ENCODE measurements around the gene TSPAN4.

Gene TSPAN4

DNA sequence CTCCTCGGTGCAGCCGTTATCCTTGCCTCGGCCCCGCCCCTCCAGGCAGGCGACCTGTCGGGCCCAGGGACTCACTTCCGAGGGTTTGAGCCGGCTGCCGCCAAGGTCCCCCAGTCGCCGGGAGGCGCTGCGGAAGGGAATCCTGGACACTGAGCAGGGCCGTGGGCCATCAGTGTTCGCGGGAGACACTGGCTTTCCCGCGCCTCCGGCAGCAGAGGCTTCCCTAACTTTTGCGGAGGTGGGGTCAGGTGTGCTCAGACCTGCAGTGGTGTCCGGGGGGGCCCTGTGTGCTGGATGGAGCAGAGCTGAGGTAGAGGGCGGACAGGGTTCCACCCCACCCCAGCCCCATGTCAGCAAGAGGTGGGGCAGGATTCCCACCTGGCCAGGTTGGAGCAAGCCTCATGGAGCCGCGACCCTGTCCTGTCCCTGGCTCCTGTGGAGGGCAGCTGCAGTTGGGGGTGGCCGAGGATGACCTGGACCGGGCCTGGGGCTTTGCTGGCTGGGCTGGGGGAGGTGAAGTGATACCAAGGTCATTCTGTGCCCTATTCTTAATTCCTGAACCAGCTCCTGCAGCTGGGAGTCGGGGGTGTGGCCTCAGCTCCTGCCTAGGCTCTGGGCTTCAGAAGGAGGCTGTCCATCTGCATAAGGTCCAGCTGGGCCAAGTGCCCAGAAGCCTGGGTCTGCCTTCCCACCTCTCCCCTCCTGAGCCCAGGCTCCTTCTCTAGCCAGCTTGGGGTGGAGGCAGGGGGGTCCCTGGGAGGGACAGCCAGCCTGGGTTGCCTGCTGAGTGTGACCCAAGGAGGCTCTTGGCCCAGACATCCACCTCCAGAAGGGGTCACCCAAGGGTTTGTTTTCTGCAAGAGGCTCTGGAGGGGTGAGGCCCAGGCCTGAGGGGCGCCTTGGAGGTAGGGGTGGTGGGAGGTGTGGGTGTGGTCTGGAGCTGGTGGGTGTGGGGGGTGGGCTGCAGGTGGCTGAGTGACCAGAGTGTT, 8.4 kb downstream of the TSPAN4 start:
- no peak for DNase-seq (ENCODE audit: low spot score)

- no peak for DNase-seq (ENCODE audit: low spot score)
These were observed 10.1 kb downstream of the TSPAN4 start for GRCh38 chr11:852762-853161.

DNA sequence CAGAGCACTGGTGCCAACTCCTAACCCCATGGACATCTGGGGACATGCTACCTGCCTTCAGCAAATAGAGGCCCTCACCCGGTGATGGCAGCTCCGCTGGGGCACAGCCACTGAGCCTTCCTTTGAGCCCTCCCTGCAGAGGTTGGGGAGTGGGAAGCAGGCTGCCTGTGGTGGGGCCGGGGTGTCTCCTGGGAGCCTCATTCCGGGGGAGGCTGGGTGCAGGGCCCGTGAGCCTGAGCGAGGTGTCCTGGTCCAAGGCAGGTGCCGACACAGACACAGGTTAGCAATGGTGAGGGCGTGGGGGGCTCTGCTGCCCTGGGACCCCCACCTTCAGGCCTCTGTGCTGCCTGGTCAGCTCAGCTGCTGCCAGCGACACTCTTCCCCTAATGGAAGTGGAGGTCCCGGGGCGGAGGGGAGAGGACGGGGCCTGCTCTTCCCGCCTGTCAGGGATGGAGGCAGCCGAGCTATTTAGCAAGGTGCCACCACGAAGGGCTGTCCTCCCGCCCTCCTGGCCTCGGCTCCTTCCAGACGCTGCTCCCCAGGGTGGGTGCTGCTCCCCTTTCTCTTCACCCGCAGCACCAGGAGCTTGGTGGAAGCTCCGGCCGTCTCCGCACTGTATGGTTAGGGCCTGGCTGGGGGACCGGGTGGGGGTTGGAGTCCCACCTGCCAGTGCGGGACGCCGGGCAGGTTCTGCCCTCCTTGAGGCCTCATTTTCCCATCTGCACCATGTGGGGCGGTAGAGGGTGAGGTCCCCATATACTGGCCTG, 11.2 kb downstream of the TSPAN4 start:
- DNase-seq (ENCODE audit: low spot score), result no peak

DNA sequence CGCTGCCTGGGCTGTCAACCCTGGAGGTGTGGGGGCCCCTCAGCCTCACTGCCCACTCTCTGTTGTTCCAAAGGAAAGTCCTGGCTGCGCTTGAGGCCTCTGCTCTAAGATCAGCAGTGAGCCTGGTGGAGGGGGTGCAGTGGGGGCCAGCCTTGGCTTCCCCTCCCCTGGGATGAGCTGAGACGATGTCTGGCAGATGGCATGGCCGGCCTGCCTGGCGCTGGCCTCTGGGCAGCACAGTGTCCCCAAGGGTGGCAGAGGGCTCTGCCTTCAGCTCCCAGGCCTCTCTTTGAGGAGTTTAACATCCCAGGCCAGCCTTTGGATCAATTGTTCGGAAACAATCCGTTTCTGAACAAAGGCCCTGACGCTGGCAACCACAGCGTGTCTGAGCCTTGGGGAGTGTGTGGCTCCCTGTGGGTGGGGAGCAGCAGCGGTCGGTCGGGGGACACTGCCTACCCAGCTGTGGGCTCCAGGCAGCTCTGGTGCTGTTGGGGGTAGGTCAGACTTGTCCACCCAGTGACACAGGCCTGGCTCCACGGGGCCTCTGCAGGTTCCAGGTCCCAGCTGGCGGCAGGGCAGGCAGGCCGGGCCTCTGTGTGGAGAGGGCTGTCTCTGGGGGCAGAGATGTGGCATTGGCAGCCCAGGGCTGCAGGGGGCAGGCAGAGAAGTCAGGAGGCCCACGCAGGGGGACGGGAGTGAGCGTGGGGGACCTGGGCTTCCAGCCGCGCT, 12.1 kb downstream of the TSPAN4 start:
- DNase-seq (ENCODE audit: low spot score), result no peak

GRCh38 chr11:855330-855674, 12.7 kb downstream of the TSPAN4 start:
- no peak for DNase-seq (ENCODE audit: low spot score)

GRCh38 chr11:855796-856195, 13.1 kb downstream of the TSPAN4 start:
- no peak for DNase-seq (ENCODE audit: low spot score)

DNA sequence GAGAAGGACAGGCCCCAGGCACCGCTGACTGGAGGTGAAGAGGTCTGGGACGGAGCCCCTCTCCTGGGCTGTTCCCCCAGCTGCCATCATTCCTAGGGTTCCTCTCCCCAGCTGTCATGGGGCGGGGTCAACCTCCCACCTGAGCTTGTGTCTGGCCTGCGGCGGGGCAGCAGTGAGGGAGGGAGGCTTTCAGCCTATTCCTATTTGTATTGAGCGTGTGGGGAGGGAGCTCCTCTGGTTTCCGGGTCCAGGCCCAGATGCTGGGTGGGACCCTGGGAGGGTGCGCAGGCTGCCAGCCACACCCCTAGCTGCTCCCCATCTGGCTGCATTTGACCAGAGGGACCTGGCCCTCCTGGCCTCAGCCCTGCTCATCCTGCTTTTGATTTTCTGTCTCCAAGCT, 13.7 kb downstream of the TSPAN4 start:
- DNase-seq (ENCODE audit: low spot score), result no peak

GRCh38 chr11:858053-858761, 15.6 kb downstream of the TSPAN4 start:
- DNase-seq (ENCODE audit: low spot score), result no peak

GRCh38 chr11:858762-859339, 16.2 kb downstream of the TSPAN4 start:
- no peak for DNase-seq (ENCODE audit: low spot score)

GRCh38 chr11:859394-860131, 16.9 kb downstream of the TSPAN4 start:
- no peak for DNase-seq (ENCODE audit: low spot score)

DNA sequence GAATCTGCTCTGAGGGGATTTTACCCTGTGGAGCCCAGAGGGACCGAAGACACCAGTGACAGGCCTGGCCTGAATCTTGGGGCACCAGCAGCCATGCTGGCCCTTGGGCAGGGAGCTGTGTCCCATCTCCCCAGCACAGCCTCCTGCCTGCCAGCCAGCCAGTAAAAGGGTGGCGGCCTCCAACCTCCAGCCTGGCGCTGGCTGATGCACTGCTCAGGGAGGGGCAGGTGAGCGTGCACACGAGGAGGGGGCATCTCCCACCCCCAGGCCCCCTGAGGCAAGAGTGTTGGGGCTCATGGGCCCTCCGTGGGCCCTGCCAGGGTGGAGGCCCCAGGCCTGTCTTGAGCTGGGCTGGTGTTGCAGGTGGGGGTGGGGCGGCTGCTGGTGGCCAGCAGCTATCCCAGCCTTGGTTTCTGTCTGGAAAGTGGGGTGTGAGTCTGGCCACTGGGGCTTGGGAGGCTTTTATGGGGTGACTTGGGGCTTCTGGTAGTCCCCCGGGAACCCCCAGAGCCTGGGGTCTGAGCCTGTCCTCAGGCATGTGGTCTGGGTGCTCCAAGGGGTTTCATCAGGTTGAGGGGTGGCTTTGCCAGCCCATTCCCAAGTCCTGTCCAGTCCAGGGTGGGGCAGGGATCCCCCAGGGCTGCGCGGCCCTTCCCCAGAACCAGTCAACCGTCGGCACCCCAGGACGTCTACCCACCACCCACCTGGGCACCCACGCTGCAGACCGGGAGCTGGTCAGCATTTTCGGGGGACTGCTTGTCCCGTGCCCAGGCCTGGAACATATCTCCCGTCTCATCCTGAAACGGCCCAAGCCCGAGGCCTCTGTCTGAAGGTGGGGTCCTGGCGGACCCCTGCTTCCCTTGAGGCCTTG, 17.8 kb downstream of the TSPAN4 start:
- DNase-seq (ENCODE audit: low spot score), result no peak

GRCh38 chr11:861105-861479, 18.4 kb downstream of the TSPAN4 start:
- no peak for DNase-seq (ENCODE audit: low spot score)

DNA sequence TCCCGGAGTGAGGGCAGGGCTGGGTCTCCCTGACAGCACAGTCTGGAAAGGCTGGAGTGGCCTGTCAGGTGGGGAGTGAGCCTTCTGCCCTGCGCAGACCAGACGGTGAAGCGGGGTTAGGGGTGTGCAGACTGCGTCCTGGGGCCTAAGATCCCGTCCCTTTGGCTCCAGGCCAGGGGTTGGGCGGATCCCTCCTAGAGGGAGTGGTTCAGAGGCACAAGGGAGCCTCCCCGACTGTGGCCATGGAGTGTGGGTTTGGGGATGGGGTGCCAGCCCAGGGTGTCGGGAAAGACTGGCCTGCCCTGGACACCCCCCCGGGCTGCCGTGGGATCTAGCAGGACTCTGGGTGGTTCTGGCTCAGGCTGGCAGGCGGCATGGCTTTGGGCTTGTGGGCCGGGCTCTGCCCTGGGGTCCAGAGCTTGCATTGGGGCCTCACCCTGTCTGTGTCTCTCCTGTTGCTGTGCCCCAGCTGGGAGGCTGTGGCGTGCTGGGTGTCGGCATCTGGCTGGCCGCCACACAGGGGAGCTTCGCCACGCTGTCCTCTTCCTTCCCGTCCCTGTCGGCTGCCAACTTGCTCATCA, 19.5 kb downstream of the TSPAN4 start:
- DNase-seq (ENCODE audit: low spot score), result no peak

DNA sequence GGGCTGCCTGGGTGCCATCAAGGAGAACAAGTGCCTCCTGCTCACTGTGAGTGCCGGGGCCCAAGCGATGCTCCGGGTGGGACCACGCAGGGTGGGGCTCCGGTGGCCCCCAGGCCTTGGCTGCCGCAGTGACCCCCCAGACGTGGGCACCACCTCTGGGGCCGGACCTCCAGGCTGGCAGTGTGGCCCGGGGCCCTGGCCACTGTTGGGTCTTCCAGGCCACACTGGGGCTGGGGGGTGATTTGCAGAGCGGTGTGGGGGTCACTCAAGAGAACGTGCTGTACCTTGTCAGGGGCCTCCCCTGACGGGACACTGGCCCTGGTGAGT, 20.0 kb downstream of the TSPAN4 start:
- DNase-seq (ENCODE audit: low spot score), result no peak

DNA sequence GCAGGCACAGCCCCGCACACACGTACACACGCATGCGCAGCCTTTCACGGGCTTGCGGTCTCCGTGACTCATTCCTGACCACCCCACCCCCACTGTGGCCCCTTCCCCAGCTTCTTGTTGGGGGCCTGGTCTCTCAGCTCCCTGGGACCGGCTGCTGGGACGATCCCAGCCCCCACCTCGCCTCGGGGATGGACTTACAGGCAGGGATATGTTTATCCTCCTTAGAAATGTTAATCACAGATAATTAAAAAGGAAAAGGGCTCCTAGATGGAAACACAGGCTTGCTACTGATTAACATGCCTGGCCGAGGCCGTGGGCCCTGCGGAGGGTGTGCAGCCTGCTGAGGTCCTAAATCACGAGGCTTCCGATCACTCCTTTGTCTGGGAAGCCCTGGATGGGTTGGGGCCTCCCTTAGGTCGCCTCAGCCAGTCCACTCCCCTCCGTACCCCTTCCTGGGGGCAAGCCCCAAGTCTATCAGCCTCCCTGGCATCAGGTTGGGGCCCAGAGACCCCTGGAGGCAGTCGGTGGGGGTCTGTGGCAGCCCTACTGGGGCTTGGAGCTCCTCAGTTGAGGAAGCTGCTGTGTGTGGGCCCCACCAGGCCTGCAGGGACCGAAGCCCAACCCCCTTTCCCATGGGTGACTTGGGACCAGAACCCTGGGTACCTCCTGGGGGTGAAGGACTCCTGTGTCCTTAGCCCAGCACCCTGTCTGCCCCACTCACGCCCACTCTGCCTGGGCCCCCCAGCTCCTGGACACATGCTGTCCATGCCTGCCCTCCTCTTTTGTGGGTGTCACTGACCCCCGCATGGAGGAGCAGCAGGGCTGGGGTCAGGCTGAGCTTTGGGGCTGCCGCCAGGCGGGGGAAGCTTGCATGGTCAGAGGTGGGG, 20.6 kb downstream of the TSPAN4 start:
- no peak for DNase-seq (ENCODE audit: low spot score)

GRCh38 chr11:863910-864827, 21.5 kb downstream of the TSPAN4 start:
- no peak for DNase-seq (ENCODE audit: low spot score)

DNA sequence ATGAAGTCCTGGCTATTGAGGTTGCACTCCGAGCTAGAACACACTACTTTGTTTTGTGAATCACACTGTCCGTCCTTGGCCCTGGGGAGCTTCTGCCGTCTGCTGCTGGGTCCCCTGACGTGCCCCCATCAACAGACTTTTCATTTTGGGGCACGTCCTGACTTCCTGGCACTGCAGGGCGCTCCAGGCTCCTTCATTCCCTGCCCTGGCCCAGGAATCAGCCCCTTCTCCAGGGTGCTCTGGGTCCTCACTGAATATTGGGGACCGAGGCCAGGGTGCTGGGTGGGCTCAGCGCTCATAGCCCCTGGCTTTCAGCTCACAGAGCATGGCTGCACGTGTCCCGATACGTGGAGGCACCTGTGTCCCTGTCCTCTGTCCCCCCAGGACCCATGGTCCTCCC, 22.2 kb downstream of the TSPAN4 start:
- DNase-seq (ENCODE audit: low spot score), result no peak
